IPS-18a (cell line): Measurements from ENCODE around the gene EFHC1.
A peak's percentile ranks its signal among the peaks of the same experiment; 100 is the strongest.
"Not testable (repeated sequence)": the region's sequence is repeated elsewhere in the genome, so short reads cannot be mapped to it uniquely, and the experiment has no call there.

Experiments
- H3K27ac ChIP-seq: one replicate; pipeline ENCODE4 v1.5.1; 2013; ENCODE audit warnings: low read length
- H3K27me3 ChIP-seq: one replicate; pipeline ENCODE4 v1.6.1; 2013; ENCODE audit warnings: mild to moderate bottlenecking, low read length; ENCODE audit not compliant: control insufficient read depth, insufficient read depth
- H3K36me3 ChIP-seq: one replicate; pipeline ENCODE4 v1.6.1; 2013; ENCODE audit warnings: low read depth, low read length; ENCODE audit not compliant: control insufficient read depth
- H3K4me1 ChIP-seq: one replicate; pipeline ENCODE4 v1.6.1; 2013; ENCODE audit warnings: low read depth, low read length; ENCODE audit not compliant: control insufficient read depth
- H3K4me3 ChIP-seq: one replicate; pipeline ENCODE4 v1.5.1; 2013; ENCODE audit warnings: low read length
- H3K9ac ChIP-seq: one replicate; pipeline ENCODE4 v1.6.1; 2013; ENCODE audit warnings: mild to moderate bottlenecking, low read length, moderate library complexity
- H3K9me3 ChIP-seq: one replicate; pipeline ENCODE4 v1.6.1; 2013; ENCODE audit warnings: low read depth, low read length; ENCODE audit not compliant: control insufficient read depth

EFHC1 gene

GRCh38 chr6:52418606-52419005 is 1.5 kb upstream of the EFHC1 start:
- H3K36me3 ChIP-seq: no peaks in the 10 kb centered on the region
- H3K4me1 ChIP-seq: peaks cover 9% of the 10 kb centered on the region
- H3K9me3 ChIP-seq: no peaks in the 10 kb centered on the region
- H3K27ac ChIP-seq: no peak overlapping the region
- H3K9ac ChIP-seq: no peak overlapping the region
- H3K4me3 ChIP-seq: no peak overlapping the region
- H3K27me3 ChIP-seq: no peaks in the 10 kb centered on the region

- Histone ChIP-seq H3K27ac (peak overlapping the region; percentile 40), H3K27me3 (no peaks in the 10 kb centered on the region), H3K4me3 (peak overlapping the region; percentile 85), H3K9ac (peak overlapping the region; percentile 89), H3K9me3 (no peaks in the 10 kb centered on the region), H3K36me3 (no peaks in the 10 kb centered on the region), H3K4me1 (peaks cover 9% of the 10 kb centered on the region)
These were observed 671 bp downstream of the EFHC1 start for GRCh38 chr6:52420668-52421358.

- H3K9me3 ChIP-seq: no peaks in the 10 kb centered on the region
- no peak overlapping the region for H3K4me3 ChIP-seq
- no peak overlapping the region for H3K27ac ChIP-seq
- H3K27me3 ChIP-seq: no peaks in the 10 kb centered on the region
- H3K9ac ChIP-seq: no peak overlapping the region
- peaks cover 5% of the 10 kb centered on the region for H3K4me1 ChIP-seq
- no peaks in the 10 kb centered on the region for H3K36me3 ChIP-seq
These were observed 2.0 kb downstream of the EFHC1 start for GRCh38 chr6:52422156-52422555.

GRCh38 chr6:52423448-52423847 is 3.3 kb downstream of the EFHC1 start:
- Histone ChIP-seq H3K4me1 (peaks cover 5% of the 10 kb centered on the region), H3K27ac (no peak overlapping the region)

GRCh38 chr6:52423971-52424381 is 3.8 kb downstream of the EFHC1 start:
- Histone ChIP-seq H3K27ac (no peak overlapping the region), H3K27me3 (no peaks in the 10 kb centered on the region), H3K4me1 (peaks cover 5% of the 10 kb centered on the region), H3K36me3 (no peaks in the 10 kb centered on the region), H3K9ac (no peak overlapping the region), H3K4me3 (no peak overlapping the region), H3K9me3 (no peaks in the 10 kb centered on the region)

More at GRCh38 chr6:52423448-52423847, 3.3 kb downstream of the EFHC1 start:
- H3K9ac ChIP-seq: no peak overlapping the region
- H3K9me3 ChIP-seq: no peaks in the 10 kb centered on the region
- no peak overlapping the region for H3K4me3 ChIP-seq
- no peaks in the 10 kb centered on the region for H3K36me3 ChIP-seq
- no peaks in the 10 kb centered on the region for H3K27me3 ChIP-seq

- no peak overlapping the region for H3K4me3 ChIP-seq
- no peaks in the 10 kb centered on the region for H3K36me3 ChIP-seq
- no peaks in the 10 kb centered on the region for H3K27me3 ChIP-seq
- H3K4me1 ChIP-seq: peaks cover 5% of the 10 kb centered on the region
- no peaks in the 10 kb centered on the region for H3K9me3 ChIP-seq
- no peak overlapping the region for H3K27ac ChIP-seq
- H3K9ac ChIP-seq: no peak overlapping the region
These were observed 4.4 kb downstream of the EFHC1 start for GRCh38 chr6:52424513-52424912.

GRCh38 chr6:52426667-52427066 is 6.5 kb downstream of the EFHC1 start:
- Histone ChIP-seq H3K27me3 (no peaks in the 10 kb centered on the region), H3K9ac (no peak overlapping the region), H3K9me3 (no peaks in the 10 kb centered on the region), H3K4me3 (no peak overlapping the region), H3K36me3 (no peaks in the 10 kb centered on the region), H3K27ac (no peak overlapping the region), H3K4me1 (no peaks in the 10 kb centered on the region)

GRCh38 chr6:52433294-52433693 is 13.2 kb downstream of the EFHC1 start:
- not testable (repeated sequence) for H3K27ac ChIP-seq, H3K27me3 ChIP-seq, H3K9me3 ChIP-seq, H3K36me3 ChIP-seq, H3K9ac ChIP-seq, H3K4me1 ChIP-seq, H3K4me3 ChIP-seq

GRCh38 chr6:52435345-52435744 is 15.2 kb downstream of the EFHC1 start:
- no peaks in the 10 kb centered on the region for H3K9me3 ChIP-seq
- H3K27me3 ChIP-seq: no peaks in the 10 kb centered on the region
- H3K36me3 ChIP-seq: no peaks in the 10 kb centered on the region
- H3K9ac ChIP-seq: no peak overlapping the region
- H3K27ac ChIP-seq: no peak overlapping the region
- H3K4me3 ChIP-seq: no peak overlapping the region
- H3K4me1 ChIP-seq: no peaks in the 10 kb centered on the region

GRCh38 chr6:52438926-52439325 is 18.8 kb downstream of the EFHC1 start:
- H3K27me3 ChIP-seq: no peaks in the 10 kb centered on the region
- H3K9me3 ChIP-seq: no peaks in the 10 kb centered on the region
- H3K4me3 ChIP-seq: no peak overlapping the region
- no peaks in the 10 kb centered on the region for H3K36me3 ChIP-seq
- no peak overlapping the region for H3K9ac ChIP-seq
- H3K27ac ChIP-seq: no peak overlapping the region
- H3K4me1 ChIP-seq: no peaks in the 10 kb centered on the region

GRCh38 chr6:52454556-52454955 is 34.4 kb downstream of the EFHC1 start:
- Histone ChIP-seq H3K4me3 (no peak overlapping the region), H3K9me3 (peaks cover 5% of the 10 kb centered on the region), H3K27me3 (no peaks in the 10 kb centered on the region), H3K9ac (no peak overlapping the region), H3K27ac (no peak overlapping the region), H3K4me1 (peaks cover 6% of the 10 kb centered on the region), H3K36me3 (no peaks in the 10 kb centered on the region)

GRCh38 chr6:52457096-52457495 is 37.0 kb downstream of the EFHC1 start:
- no peak overlapping the region for H3K9ac ChIP-seq
- no peak overlapping the region for H3K27ac ChIP-seq

More at GRCh38 chr6:52457096-52457495, 37.0 kb downstream of the EFHC1 start:
- Histone ChIP-seq H3K36me3 (no peaks in the 10 kb centered on the region), H3K4me1 (peaks cover 6% of the 10 kb centered on the region), H3K4me3 (no peak overlapping the region), H3K9me3 (no peaks in the 10 kb centered on the region), H3K27me3 (no peaks in the 10 kb centered on the region)
